ENCODE data around the gene HRC.

- TF ChIP-seq EP300 (IDR thresholded peaks at IDR 0.05) (no peak), CTCF (IDR thresholded peaks at IDR 0.05) (no peak), POLR2A (IDR thresholded peaks at IDR 0.05) (no peak), POLR2AphosphoS5 (IDR thresholded peaks at IDR 0.05) (no peak)
Measured at GRCh38 chr19:49136771-49137171, 18.4 kb downstream of the HRC start.

Data from suprapubic skin (tissue), 4 donors.